Choroid plexus epithelial cell (primary cell): Measurements from ENCODE around the gene MYO1D.

Experiments used
- DNase-seq: peaks from one replicate; pipeline ENCODE4 v3.0.0-alpha.2; 2010; ENCODE audit warnings: low read depth
- H3K4me3 ChIP-seq: 2 replicates; pipeline ENCODE4 v1.5.1; 2011; ENCODE audit warnings: low read depth, mild to moderate bottlenecking, control low read depth, low read length, moderate library complexity
- CTCF ChIP-seq: conservative IDR thresholded peaks from 2 replicates; pipeline ENCODE4 v1.5.1; 2011; ENCODE audit warnings: low read depth, mild to moderate bottlenecking, control low read depth, inconsistent platforms, low read length, moderate library complexity

The MYO1D gene

GRCh38 chr17:32798938-32799337 is 78.0 kb downstream of the MYO1D start:
- no peak overlapping the region for H3K4me3 ChIP-seq
- no peak for DNase-seq
- no peak for TF ChIP-seq CTCF

DNA sequence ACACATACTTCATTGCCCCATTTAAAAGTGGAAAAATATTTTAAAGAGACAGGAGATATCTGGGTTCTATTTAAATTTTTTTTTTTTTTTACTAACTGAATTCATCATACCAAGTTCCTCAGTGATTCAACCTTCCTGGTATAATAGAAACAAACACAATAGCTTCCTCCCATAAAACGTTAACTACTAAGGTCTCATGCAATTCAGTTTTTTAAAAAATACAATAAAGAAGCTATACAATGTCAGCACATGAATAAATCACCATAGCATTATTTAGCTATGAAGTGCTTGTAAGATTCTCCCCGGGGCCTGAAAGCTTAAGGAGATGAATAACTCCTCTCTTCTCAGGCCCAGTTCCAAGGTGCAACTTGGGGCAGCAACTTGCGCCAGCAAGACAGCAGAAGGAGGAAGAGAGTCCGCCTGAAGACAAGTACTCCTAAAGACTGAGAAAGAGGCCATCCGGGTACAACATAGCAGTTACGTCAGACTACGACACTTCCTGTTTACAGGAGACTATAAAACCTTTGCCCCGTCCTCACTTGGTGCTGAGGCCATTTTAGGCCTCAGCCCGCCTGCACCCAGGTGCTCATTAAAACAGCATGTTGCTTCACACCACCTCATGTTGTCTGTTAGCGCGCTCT is 81.5 kb downstream of the MYO1D start:
- H3K4me3 ChIP-seq: no peak overlapping the region
- peak; percentile 10 for DNase-seq
- no peak for TF ChIP-seq CTCF

GRCh38 chr17:32794533-32795246 is 82.2 kb downstream of the MYO1D start:
- H3K4me3 ChIP-seq: no peak overlapping the region
- TF ChIP-seq CTCF: no peak
- DNase-seq: peak; percentile 21

- DNase-seq: no peak
- no peak for TF ChIP-seq CTCF
Observed at GRCh38 chr17:32793841-32794240, 83.1 kb downstream of the MYO1D start.

GRCh38 chr17:32792207-32792606 is 84.7 kb downstream of the MYO1D start:
- TF ChIP-seq CTCF: no peak
- H3K4me3 ChIP-seq: no peak overlapping the region
- DNase-seq: no peak

More at GRCh38 chr17:32793841-32794240, 83.1 kb downstream of the MYO1D start:
- H3K4me3 ChIP-seq: no peak overlapping the region

DNA sequence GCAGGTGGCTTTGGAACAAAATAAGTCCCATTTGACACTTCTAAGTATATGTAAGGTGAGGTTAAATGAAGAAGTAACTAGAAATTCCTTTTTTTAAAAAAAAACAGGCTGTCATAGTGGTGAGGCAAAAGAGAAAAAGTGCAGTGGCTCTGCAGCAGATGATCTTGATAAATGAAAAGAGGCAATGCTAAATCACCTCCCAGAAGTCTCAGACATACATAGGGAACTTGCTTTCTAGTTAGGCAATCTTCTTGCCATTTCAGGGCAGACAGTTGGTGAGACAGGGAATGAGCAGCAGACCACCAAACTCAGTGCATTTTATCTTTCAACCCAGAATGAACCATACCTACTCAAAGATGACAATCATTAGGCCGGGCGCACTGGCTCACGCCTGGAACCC is 90.8 kb downstream of the MYO1D start:
- DNase-seq: no peak
- H3K4me3 ChIP-seq: no peak overlapping the region
- no peak for TF ChIP-seq CTCF

- H3K4me3 ChIP-seq: no peak overlapping the region
- TF ChIP-seq CTCF: no peak
- no peak for DNase-seq
Observed at GRCh38 chr17:32784113-32784512, 92.8 kb downstream of the MYO1D start.
